T47D (cell line): ENCODE data around the gene ZDHHC16.
"Not testable (repeated sequence)": the region's sequence is repeated elsewhere in the genome, so short reads cannot be mapped to it uniquely, and the experiment has no call there.

Source experiments
- DNase-seq, 2 experiments: peaks; one replicate each; pipeline versions ENCODE4 v3.0.0 to v3.0.0-alpha.2; 2011 to 2012; ENCODE audit warnings: low read depth in 1 of 2, low spot score in 1 of 2
- JUND ChIP-seq: IDR thresholded peaks from 2 replicates; pipeline ENCODE4 v1.6.1; 2012; ENCODE audit warnings: low read depth
- in situ Hi-C: cut with HindIII; loops from 2 replicates; pipeline ENCODE4 v1.10.0; 2016; ENCODE audit warnings: low sequenced_read_pairs, low pct_unique_long_range_greater_than_20kb

ZDHHC16 gene

DNA sequence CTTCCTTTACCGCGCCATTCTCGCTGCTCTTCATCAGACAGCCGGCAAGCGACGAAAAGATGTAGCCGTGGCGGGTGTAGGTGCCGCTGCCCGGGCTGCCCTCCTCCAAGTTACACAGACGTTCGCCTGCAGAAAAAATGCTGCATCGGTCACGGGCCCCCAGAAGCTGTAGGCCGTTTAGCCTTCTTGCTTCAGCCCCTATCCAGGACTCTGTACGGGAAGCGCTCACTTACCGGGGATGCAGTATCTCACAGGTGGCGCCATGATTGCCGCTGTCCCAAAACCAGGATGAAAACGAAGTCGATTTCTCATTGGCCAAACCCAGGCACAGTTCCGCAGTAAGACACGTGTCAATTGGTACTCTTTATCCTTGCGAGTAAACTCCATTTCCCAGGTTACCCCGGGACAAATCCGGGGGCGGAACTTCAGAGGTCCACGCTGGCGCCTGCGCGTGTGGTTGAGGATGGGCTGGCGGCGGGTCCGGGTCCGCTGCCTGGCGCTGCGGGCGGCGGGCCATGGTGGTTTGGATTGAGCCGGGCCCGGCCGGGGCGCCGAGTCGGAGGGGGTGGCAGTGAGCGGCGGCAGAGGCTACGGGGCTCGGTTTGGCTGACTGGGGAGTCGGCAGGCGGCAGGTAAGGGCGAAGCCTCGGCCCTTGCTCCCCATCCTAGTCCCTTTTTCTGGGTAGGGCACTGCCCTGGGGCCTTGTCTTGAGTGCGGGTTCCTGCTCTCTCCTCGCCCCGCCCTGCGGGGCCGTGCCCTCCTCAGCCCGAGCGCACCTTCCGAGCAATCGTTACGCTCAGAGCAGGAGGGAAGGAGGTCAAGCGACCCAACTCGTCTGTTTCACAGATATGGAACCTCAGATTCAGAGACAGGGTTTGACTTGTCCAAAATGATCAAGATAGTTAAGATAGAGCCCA is at the start of gene ZDHHC16, which contains the start of gene EXOSC1:
Gene ZDHHC16, plus strand, starts transcription at position 454 of the 918 bp plus-strand sequence. CDS start 5,501 bp downstream, outside the sequence.
Gene EXOSC1, minus strand, starts transcription at position 285 of the 918 bp plus-strand sequence. Its CDS starts 21 bp downstream, at position 264.
- DNase-seq = peak; percentile 98 to 99
- no peak for TF ChIP-seq JUND
- in situ Hi-C loops = no loop called here

DNA sequence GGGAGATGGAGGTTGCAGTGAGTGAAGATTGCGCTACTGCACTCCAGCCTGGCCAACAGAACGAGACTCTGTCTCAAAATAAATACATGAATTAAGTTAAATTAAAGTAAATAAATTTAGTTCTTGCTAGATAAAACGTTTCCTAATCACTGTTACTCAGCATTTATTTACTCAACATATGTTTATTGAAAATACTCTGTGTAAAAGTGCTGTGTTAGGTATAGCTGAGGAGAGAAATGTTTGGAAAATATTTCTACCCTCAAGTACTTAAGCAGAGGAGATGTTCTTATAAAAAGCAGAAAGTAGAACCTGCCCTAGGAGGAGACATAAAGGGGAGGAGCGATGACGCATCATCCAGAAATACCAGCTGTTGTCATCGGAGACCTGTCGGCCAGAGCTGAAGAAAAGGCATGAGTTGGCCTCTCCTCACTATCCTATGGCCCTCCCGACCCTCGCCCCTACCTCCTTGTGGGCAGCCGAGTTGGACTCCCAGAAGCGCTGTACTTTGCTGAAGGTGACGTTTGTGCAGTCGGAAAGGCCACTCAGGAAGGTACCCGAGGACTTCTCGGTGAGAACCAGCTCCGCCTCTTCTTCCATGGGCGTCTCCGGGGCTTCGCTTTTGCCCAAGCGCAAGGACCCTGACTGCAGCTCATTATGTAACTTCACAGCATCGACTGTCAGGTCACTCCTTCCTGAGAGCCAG is 46.0 kb upstream of the ZDHHC16 start:
- DNase-seq = peak; percentile 51 to 77
- in situ Hi-C loops = no loop called here
- no peak for TF ChIP-seq JUND

GRCh38 chr10:97400665-97401454 is 45.1 kb upstream of the ZDHHC16 start, which contains the start of gene RRP12:
Gene RRP12 (minus strand): TSS chr10:97401340. CDS start chr10:97401231, 109 bp downstream.
- peak; percentile 99 to 100 for DNase-seq
- TF ChIP-seq JUND = no peak
- in situ Hi-C loops = no loop called here

- TF ChIP-seq JUND = no peak
- in situ Hi-C loops = no loop called here
- no peak for DNase-seq
Measured at GRCh38 chr10:97401455-97401919, 44.5 kb upstream of the ZDHHC16 start.

DNA sequence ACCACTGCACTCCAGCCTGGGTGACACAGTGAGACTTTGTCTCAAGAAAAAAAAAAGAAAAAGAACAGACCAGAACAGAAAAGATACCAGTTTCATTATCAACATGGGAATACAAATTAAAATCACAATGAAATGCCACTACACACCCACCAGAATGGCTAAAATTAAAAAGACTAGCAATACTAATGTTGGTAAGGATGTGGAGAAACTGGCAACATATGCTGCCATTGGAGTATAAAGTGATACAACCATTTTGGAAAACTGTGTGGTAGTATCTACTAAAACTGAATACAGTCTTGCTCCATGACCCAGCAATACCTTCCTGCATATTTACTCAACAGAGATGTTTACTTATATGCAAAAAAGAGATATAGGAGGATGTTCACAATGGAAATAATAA is 41.9 kb upstream of the ZDHHC16 start:
- DNase-seq = no peak
- TF ChIP-seq JUND = no peak
- in situ Hi-C loops = no loop called here

- DNase-seq = no peak
- no peak for TF ChIP-seq JUND
- in situ Hi-C loops = no loop called here
Measured at GRCh38 chr10:97406064-97406463, 39.9 kb upstream of the ZDHHC16 start.

DNA sequence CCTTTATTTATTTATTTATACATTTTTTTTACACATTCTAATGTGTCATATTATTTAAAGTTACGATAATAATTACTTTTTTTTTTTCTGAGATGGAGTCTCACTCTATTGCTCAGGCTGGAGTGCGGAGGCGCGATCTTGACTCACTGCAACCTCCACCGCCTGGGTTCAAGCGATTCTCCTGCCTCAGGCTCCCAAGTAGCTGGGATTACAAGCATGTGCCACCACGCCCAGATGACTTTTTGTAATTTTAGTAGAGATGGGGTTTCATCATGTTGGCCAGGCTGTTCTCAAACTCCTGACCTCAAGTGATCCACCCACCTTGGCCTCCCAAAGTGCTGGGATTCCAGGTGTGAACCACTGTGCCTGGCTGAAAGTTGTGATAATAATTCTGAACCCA is 39.5 kb upstream of the ZDHHC16 start:
- DNase-seq, in situ Hi-C loops: not testable (repeated sequence)

- DNase-seq = peak; percentile 79 to 90
- in situ Hi-C loops = no loop called here
- no peak for TF ChIP-seq JUND
Measured at GRCh38 chr10:97407211-97407951, 38.6 kb upstream of the ZDHHC16 start.

- DNase-seq = no peak
- in situ Hi-C loops = no loop called here
- TF ChIP-seq JUND = no peak
Measured at GRCh38 chr10:97407952-97408248, 38.1 kb upstream of the ZDHHC16 start.

DNA sequence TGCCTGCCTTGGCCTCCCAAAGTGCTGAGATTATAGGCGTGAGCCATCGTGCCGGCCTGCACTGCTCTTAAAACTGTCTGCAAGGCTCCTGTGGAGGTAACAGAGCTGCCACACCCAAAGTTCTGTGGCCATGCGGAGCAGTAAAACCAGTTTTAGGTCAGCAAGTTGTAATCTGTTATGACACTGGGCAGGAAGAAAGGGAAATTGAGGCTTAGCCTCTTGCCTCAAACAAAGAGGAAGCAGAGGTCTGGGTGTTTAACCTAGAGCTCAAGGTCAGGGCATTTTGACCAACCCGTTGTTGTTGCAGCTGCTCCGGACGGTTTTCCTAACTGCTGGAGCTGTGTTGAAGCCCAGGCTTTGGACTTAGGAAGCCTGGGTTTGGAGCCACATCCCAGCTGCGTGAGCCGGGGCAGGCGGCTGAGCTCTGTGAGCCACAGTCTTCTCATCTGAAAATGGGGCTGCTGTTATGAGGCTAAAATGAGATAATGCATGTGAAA is 37.4 kb upstream of the ZDHHC16 start:
- in situ Hi-C loops = no loop called here
- peak in 1 of 2 experiments; percentile 39 for DNase-seq
- no peak for TF ChIP-seq JUND

GRCh38 chr10:97411406-97411805 is 34.6 kb upstream of the ZDHHC16 start:
- no peak for DNase-seq
- in situ Hi-C loops = no loop called here
- TF ChIP-seq JUND = no peak

GRCh38 chr10:97412891-97413304 is 33.1 kb upstream of the ZDHHC16 start:
- peak in 1 of 2 experiments; percentile 63 for DNase-seq
- in situ Hi-C loops = no loop called here
- no peak for TF ChIP-seq JUND
